T-helper 2 cell (primary cell): ENCODE data around the gene HIC2.
"Not testable (repeated sequence)": the region's sequence is repeated elsewhere in the genome, so short reads cannot be mapped to it uniquely, and the experiment has no call there.

Source experiments
- DNase-seq, 5 experiments: peaks; one replicate each; pipeline versions ENCODE4 v3.0.0 to v3.0.0-alpha.2; 2012 to 2022
- total RNA-seq, 2 donors: gene quantifications; one replicate each; lab custom pipeline; 2026; lab: John Stamatoyannopoulos, UW

Gene HIC2, protein sequence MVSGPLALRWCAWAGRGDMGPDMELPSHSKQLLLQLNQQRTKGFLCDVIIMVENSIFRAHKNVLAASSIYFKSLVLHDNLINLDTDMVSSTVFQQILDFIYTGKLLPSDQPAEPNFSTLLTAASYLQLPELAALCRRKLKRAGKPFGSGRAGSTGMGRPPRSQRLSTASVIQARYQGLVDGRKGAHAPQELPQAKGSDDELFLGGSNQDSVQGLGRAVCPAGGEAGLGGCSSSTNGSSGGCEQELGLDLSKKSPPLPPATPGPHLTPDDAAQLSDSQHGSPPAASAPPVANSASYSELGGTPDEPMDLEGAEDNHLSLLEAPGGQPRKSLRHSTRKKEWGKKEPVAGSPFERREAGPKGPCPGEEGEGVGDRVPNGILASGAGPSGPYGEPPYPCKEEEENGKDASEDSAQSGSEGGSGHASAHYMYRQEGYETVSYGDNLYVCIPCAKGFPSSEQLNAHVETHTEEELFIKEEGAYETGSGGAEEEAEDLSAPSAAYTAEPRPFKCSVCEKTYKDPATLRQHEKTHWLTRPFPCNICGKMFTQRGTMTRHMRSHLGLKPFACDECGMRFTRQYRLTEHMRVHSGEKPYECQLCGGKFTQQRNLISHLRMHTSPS
- total RNA-seq = 20.5 to 38.0 reads per million in 2 donors

DNA sequence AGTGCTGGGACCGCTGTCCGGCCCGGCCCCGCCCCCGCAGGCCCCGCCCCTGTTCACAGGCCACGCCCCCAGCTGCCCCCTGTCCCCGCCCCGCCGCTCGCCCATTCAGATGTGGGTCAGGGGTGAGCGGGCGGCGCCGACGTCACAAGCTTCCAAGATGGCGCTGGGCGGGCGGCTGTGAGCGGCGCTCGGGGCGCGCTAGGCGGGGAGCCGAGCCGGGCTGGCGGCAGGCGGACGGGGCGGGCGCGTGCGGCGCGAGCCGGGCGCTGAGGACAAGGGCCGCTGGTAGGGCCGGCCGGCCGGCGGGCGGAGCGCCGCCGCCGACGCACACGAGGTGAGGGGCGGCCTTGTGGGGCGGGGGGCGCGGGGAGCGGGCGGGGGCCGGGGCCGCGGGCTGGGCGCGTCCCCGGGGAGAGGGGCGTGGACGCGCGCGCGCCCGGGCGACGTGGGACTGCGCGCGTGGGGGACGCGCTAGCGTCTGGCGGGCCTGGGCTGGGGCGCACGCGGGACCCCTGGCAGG lies at the start of gene HIC2:
Gene HIC2 (plus strand): TSS at position 145 of the 520 bp plus-strand sequence. CDS start 25,461 bp downstream, outside the sequence.
- DNase-seq = peak in 1 of 5 experiments; percentile 31

DNA sequence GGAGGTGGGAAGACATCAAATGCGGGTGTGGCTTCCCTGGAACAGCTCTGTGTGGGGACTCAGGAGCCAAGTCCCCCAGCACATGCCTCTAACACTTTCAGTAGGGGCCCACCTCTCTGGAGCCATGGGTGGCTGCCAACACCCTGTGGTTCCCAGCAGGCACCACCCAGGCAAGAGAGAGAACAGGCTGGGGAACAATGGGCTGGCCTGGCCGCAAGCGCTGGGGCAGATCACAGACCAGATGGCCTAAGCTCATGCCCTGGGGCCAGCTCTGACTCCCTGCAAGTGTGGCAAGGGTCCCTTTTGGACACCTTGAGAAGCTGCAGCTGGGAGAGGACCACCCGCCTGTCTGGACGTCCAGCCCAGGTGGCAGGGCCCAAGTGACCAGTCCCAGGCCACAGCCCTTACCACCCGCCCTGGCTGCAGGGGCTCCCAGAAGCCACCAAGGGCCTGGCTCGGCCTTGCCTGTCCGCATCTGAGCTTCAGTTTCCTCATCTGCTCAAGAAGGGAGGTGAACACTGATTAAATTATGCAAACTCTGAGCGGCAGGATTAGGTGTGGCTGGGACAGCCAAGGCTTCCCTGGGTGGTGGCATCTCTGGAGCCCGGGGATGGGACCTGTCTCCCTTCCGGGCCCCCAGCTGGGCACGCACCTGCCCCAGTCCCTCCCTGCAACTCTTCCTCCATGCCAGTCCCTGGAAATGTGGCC lies 48.4 kb upstream of the HIC2 start:
- not testable (repeated sequence) for DNase-seq

DNA sequence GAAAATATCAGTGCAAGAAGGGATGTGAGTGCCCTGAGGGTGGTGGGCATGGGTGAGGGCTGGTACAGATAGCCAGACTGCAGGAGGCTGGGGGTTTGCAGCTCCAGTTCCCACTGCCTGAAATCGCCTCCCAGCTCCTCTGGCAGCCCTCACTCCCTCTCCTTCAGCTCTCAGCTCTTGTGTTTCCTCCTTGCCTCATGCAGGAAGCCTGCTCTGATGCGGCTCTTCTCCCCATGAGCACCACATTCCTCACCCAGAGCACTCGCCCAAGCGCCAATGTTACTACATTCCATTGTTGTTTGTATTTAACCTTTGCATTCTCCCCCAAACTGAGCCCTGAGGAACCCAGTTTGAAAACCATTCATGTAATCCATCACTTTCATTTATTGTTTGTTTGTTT lies 41.3 kb upstream of the HIC2 start:
- DNase-seq = not testable (repeated sequence)

DNA sequence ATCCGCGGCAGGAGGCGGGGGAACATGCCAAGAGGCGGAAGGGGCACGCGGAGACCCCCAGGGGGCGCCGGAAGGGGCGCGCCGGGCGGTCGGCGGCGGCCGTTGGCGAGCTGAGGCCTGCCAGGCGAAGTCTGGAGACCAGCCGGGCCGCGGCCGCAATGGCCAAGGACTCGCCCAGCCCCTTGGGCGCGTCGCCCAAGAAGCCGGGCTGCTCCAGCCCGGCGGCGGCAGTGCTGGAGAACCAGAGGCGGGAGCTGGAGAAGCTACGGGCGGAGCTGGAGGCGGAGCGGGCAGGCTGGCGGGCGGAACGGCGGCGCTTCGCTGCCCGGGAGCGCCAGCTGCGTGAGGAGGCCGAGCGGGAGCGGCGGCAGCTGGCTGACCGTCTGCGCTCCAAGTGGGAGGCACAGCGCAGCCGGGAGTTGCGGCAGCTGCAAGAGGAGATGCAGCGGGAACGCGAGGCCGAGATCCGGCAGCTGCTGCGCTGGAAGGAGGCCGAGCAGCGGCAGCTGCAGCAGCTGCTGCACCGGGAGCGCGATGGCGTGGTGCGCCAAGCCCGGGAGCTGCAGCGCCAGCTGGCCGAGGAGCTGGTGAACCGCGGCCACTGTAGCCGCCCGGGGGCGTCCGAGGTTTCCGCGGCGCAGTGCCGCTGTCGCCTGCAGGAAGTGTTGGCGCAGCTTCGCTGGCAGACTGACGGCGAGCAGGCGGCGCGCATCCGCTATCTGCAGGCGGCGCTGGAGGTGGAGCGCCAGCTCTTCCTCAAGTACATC lies 33.3 kb upstream of the HIC2 start, which contains the start of gene RIMBP3B:
Gene RIMBP3B (plus strand): TSS at position 51 of the 767 bp plus-strand sequence. CDS start 108 bp downstream, at position 159.
- DNase-seq = not testable (repeated sequence)

DNA sequence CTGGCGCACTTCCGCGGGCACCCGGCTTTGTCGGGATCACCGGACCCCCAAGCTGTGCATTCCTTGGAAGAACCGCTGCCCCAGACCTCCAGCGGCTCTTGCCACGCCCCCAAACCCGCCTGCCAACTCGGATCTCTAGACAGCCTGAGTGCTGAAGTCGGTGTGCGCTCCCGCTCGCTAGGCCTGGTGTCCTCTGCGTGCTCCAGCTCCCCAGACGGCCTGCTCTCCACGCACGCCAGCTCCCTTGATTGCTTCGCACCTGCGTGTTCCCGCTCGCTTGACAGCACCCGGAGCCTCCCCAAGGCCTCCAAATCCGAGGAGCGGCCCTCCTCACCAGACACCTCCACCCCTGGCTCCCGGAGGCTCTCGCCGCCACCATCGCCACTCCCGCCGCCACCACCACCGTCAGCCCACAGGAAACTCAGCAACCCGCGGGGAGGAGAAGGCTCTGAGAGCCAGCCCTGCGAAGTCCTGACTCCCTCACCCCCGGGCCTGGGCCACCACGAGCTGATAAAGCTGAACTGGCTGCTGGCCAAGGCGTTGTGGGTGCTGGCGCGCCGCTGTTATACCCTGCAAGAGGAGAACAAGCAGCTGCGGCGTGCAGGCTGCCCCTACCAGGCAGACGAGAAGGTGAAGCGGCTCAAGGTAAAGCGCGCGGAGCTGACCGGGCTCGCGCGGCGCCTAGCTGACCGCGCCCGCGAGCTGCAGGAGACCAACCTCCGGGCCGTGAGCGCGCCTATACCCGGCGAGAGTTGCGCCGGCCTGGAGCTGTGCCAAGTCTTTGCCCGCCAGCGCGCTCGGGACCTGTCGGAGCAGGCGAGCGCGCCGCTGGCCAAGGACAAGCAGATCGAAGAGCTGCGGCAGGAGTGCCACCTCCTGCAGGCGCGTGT lies 32.5 kb upstream of the HIC2 start:
- DNase-seq = not testable (repeated sequence)

DNA sequence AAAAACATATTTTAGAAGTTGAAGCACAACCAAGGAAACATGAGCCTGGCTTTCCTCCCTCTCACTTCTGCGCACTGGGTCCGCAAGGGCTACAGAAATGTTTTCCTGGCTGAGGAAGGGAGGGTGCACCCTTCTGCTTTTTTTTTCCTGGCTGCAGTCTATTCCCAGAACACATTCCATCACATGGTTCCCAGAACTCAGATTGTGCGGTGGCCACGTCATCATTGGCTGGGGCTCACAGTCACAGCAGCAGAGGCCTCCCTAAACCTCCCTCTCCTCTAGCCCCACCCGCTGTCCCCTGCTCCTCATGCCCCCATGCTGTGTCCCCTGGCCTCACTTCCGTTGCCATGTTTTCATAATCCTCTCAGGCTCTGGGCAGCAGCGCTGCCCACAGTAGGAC lies 27.7 kb upstream of the HIC2 start:
- DNase-seq = not testable (repeated sequence)

DNA sequence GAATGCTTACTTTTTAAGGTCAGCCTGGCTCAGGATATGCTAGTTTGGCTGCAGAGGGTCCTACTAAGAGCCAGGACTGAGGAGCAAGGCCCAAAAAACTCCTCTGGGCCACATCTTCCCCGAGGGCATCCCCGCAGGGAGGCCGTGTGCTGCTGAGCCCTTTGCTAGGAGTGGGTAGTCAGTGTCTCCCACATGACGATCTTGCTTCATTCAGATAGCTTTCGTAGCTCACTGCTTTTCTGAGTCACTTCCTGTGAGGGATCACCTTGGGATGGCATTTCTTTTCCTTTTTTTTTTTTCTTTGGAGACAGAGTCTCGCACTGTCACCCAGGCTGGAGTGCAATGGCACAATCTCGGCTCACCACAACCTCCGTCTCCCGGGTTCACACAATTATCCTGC lies 27.2 kb upstream of the HIC2 start:
- not testable (repeated sequence) for DNase-seq

DNA sequence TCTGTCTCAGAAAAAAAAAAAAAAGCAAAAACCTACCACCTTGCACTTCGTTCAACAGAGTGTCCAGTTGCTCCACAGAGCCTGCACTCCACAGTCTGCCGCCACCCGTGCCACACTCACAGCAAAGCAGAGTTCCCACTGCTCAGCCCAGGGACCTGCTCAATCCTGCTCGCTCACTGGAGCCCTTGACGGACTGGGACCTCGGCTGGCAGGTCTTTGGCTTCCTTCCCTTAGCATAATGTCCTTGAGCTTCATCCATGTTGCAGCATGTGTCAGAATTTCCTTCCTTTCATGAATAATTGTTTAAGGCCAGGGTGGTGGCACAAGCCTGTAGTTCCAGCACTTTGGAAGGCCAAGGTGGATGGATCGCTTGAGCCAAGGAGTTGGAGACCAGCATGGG lies 22.6 kb upstream of the HIC2 start:
- DNase-seq = not testable (repeated sequence)

DNA sequence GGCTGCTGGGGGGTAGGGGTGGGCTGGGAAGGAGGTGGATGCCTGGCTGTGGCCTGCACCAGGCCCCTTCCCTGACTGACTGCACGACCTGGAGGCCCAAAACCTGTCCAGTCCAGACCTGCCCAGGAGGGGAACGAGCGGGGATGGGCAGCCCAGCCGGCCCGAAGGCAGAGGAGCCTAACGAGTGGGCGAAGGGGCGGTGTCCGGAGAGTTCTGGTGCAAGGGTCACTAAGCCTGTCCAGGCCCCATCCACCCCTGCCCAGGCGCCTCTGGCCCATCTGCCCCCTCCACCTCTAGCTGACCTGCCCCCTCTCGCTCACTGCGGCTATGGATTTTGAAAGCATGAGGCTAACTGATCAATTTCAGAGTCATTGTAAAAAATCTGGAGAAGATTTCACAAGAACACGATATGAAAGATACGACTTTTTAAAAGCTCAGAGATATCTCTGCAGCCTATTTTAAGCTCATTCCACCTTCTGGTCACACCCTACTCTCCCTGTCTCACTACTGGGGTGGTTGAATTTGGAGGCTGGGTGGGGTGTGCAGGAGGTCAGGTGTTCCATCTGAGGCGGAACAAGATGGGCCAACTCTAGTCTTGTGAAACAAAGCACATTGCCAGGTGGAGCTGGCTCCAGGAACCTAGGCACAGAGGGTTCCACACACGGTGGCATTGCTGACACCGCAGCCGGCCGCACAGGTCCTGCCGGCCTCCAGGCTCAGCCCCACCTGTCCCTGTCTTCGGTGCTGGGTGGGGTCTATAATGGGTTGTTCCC lies 15.8 kb upstream of the HIC2 start:
- not testable (repeated sequence) for DNase-seq

DNA sequence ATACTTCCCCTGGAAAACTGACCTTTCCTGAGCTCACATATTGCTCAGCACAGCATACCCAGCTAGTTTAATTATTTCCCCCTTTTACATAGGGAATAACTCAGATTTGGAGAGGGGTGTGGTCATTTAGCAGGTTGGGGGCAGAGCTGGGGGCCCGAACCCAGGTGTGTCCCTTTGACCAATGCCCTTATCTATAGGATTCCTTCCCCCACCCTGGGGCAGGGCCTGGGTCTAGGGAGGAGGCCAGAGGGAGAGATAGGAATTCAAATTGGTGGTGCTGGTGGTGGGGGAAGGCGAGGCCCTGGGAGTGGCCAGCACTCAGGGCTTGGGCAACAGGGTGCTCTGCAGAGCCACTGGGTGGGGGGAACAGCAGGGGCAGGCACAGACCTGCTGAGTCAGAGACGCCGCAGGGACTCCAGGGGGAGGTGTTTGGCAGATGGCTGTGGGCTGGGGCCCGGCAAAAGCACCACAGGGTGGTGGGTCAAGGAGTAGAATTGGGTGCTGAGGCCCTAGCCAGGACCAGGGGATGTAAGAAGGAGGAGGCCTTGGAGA lies 14.3 kb upstream of the HIC2 start:
- DNase-seq = not testable (repeated sequence)

DNA sequence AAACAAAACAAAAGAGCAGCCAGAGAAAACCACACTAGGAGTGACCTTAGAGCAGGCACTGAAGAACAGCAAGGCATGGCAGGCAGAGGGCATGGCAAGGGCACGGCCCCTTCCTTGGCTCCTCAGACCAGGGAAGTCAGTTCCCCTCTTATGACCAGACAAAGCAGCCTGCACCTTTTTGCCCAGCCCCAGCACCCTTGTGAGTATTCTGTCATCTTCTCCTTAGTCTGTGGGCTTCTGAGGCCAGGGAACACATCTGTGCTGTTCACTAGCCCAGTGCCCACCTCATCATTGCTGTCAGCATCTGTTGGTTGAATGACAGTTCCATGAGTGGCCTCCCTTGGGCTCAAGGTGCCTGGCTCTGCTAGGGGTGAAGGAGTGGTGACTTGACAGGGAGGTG lies 10.0 kb upstream of the HIC2 start:
- not testable (repeated sequence) for DNase-seq

DNA sequence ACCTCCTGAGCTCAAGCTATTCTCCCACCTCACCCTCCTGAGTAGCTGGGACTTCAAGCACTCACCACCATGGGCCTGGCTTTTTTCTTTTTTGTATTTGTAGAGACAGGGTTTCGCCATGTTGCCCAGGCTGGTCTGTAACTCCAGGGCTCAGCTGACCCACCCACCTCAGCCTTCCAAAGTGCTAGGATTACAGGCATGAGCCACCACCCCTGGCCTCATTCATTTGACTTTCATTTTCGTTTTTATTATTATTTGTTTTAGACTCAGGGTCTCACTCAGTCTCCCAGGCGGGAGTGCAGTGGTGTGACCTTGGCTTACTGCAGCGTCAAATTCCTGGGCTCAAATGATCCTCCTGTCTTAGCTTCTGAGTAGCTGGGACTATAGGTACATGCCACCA lies 9.4 kb upstream of the HIC2 start:
- not testable (repeated sequence) for DNase-seq

DNA sequence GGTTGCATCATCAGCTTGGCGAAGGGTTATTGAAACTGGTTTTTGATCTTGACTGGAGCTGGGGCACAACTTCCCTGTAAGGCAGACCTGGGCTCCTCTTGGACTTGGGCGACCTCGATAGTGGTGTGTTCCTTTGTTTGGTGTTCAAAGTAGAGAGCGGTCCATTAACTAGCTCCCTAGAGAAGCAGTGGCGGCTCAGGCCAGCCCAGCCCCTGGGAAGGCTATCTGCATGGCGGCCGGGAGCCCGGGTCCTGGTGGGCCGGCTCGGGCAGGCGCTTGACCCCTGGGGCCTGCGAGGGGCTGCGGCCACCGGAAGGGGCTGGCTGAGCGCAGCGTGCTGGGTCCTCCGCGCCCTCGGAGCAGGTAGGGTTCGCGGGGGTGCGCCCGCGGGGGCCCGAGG lies 796 bp upstream of the HIC2 start:
- DNase-seq = not testable (repeated sequence)

DNA sequence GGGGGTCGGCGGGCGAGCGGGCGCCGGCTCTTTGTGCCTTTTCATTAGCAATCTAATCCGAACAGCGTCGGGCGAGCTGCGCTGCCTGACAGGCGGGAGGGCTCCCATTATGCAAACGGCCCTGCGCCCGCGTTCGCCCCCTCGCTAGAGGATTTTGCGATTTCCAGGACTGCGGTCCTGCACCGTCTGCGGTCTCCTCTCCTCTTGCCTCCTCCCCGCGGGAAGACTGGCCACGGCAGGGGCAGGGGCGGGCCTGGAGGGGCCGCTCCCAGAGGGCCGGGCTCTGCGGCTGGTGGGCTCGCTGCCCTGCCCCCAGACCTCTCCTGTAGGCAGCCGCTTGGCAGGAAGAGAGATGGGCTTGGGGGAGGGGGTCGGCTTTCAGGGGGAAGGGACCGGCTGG lies 682 bp downstream of the HIC2 start:
- DNase-seq = not testable (repeated sequence)

DNA sequence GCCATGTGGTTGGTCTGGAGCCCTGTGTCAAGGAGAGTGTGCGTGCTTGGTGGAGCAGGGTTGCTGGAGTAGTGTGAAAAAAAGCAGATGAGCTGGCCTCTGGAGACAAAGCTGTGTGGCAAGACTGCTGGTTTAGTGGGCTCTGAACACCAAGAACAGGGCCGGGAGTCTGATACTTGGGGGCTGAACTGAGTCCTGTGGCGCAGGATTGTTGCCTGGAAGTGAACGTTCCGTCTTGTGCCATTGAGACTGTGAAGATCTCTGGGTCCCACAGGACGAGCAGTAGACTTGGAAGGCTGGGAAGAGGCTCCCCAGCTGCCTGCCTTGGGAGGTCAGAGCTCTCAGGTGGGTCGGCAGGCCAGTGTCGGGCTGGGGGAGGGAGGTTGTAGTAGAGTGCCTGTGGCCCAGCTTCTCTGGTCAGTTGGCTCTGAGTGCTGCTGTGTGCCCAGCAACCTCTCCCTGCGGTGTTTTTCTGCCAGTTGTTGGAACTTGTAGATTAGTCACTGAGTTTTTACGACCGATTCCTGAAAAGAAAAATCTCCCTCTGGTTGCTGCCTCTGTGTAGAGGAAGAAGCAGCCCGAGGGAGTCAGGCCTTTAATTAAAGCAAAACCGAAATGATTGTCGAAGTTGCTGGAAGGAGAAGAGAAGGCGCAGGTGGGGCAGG lies 1.9 kb downstream of the HIC2 start:
- not testable (repeated sequence) for DNase-seq

DNA sequence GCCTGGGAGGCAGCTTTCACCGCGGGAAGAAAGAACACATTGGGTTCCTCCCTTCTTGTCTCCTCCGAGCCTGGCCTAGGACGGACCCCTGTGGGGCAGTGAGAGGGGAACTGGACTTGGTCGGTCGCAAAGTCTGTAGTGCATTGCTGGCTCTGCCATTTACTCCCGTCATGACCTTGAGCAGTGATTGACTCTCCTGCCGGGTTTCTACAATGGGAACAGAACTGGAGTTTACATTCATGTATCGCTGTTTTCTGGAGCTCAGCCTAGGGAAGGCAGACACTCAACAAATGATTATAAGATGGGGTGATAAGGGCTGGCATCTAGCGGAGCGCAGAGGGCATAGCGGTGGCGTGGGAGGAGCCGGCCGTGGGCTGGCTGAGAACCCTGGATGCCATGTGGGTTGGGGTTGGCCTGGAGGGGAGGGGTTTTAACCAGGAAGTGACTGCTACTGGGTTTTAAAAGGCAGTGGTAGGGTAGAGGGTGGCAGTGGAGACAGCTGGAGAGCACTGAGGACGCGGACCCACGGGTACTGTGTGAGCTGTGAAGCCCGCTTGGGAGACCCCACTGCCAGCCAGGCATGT lies 3.1 kb downstream of the HIC2 start:
- not testable (repeated sequence) for DNase-seq

DNA sequence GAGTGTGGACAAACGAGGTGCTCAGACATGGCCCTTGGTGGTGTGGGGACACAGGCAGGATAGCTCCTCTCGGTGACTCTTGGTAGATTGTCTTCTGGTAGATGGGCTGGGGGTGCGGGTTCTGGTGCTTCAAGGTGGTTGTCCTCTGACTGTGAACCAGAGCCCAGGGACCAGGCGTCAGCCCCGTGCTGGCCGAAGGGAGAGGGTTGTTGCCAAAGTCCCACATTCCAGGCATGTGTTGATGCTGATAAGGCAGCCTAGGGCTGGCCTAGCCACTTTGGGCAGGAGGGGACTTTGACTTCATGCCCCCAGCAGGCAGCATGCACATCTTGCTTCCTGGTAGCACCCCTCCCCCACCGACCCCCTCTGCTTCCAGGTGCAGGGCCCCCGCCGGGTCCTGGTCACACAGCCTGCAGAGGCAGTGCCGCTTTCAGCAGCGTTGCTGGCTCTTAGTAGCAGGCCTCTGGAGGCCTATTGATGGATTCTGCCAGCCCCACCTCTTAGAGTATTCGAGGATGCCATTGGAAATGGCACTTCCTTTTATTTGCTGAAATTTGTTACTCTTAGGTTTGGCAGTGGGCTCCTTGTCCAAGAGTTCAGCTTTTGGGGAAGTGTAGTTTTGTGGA lies 7.0 kb downstream of the HIC2 start:
- not testable (repeated sequence) for DNase-seq
